ENCODE data around the gene PSMA7. TPM values are rescaled to one million over a fixed set of nuclear protein-coding genes. Genes with fewer than 3 reads are reported as not detected.
A peak's percentile ranks its signal among the peaks of the same experiment; 100 is the strongest.

PSMA7 gene
- total RNA-seq, 2 donors from 2014 or later, result 284 to 315 TPM

- H3K4me1 Mint-ChIP-seq (ENCODE audit: low read depth in 2 of 2), result peaks cover 23% of the 10 kb centered on the region in 2 donors
- H3K4me3 Mint-ChIP-seq, result no peak overlapping the region
- no peaks in the 10 kb centered on the region for H3K27me3 Mint-ChIP-seq
- DNase-seq (ENCODE audit: low spot score) (no peak), ATAC-seq (no peak)
- H3K36me3 Mint-ChIP-seq, result peaks cover 16% of the 10 kb centered on the region
- H3K9me3 Mint-ChIP-seq, result no peaks in the 10 kb centered on the region
- peak overlapping the region in 1 of 2 donors; percentile 16 for H3K27ac Mint-ChIP-seq
Measured at GRCh38 chr20:62133864-62134263, 9.3 kb downstream of the PSMA7 start.

GRCh38 chr20:62133051-62133845, 9.9 kb downstream of the PSMA7 start:
- peaks cover 21% of the 10 kb centered on the region for H3K36me3 Mint-ChIP-seq
- no peak for ATAC-seq
- H3K4me3 Mint-ChIP-seq, result no peak overlapping the region
- no peak for DNase-seq (ENCODE audit: low spot score)
- peaks cover 22% of the 10 kb centered on the region in 2 donors for H3K4me1 Mint-ChIP-seq (ENCODE audit: low read depth in 2 of 2)
- H3K27ac Mint-ChIP-seq, result peak overlapping the region in 1 of 2 donors; percentile 14
- no peaks in the 10 kb centered on the region for H3K9me3 Mint-ChIP-seq
- no peaks in the 10 kb centered on the region for H3K27me3 Mint-ChIP-seq

- Mint-ChIP-seq H3K27ac (peak overlapping the region; percentile 38 to 70), H3K4me3 (peak overlapping the region; percentile 2), H3K27me3 (no peaks in the 10 kb centered on the region), H3K4me1 (ENCODE audit: low read depth in 2 of 2) (peaks cover 18 to 19% of the 10 kb centered on the region in 2 donors), H3K36me3 (peaks cover 23% of the 10 kb centered on the region), H3K9me3 (no peaks in the 10 kb centered on the region)
- ATAC-seq (peak in 1 of 2 donors; percentile 37), DNase-seq (ENCODE audit: low spot score) (no peak)
Measured at GRCh38 chr20:62132421-62132820, 10.8 kb downstream of the PSMA7 start.

GRCh38 chr20:62131560-62132320, 11.5 kb downstream of the PSMA7 start:
- Mint-ChIP-seq H3K36me3 (peaks cover 24% of the 10 kb centered on the region), H3K9me3 (no peaks in the 10 kb centered on the region), H3K27me3 (no peaks in the 10 kb centered on the region), H3K27ac (peak overlapping the region; percentile 38 to 70), H3K4me3 (peak overlapping the region; percentile 2), H3K4me1 (ENCODE audit: low read depth in 2 of 2) (peaks cover 18 to 19% of the 10 kb centered on the region in 2 donors)
- ATAC-seq, result no peak
- no peak for DNase-seq (ENCODE audit: low spot score)

- Mint-ChIP-seq H3K9me3 (no peaks in the 10 kb centered on the region), H3K27me3 (no peaks in the 10 kb centered on the region), H3K36me3 (peaks cover 17% of the 10 kb centered on the region), H3K4me3 (no peak overlapping the region), H3K27ac (no peak overlapping the region), H3K4me1 (ENCODE audit: low read depth in 2 of 2) (peaks cover 13 to 16% of the 10 kb centered on the region in 2 donors)
- DNase-seq (ENCODE audit: low spot score), result no peak
- ATAC-seq, result no peak
Measured at GRCh38 chr20:62129731-62130531, 13.3 kb downstream of the PSMA7 start.

- Mint-ChIP-seq H3K27me3 (no peaks in the 10 kb centered on the region), H3K4me3 (no peak overlapping the region)
Measured at GRCh38 chr20:62128502-62128901, 14.7 kb downstream of the PSMA7 start.

GRCh38 chr20:62127799-62128198, 15.4 kb downstream of the PSMA7 start:
- ATAC-seq (no peak), DNase-seq (ENCODE audit: low spot score) (no peak)
- Mint-ChIP-seq H3K27me3 (no peaks in the 10 kb centered on the region), H3K4me3 (no peak overlapping the region), H3K36me3 (peaks cover 17% of the 10 kb centered on the region), H3K27ac (no peak overlapping the region), H3K9me3 (no peaks in the 10 kb centered on the region), H3K4me1 (ENCODE audit: low read depth in 2 of 2) (peaks cover 25 to 26% of the 10 kb centered on the region in 2 donors)

More at GRCh38 chr20:62128502-62128901, 14.7 kb downstream of the PSMA7 start:
- ATAC-seq (no peak), DNase-seq (ENCODE audit: low spot score) (no peak)
- peaks cover 17% of the 10 kb centered on the region for H3K36me3 Mint-ChIP-seq
- H3K9me3 Mint-ChIP-seq, result no peaks in the 10 kb centered on the region
- peaks cover 22 to 26% of the 10 kb centered on the region in 2 donors for H3K4me1 Mint-ChIP-seq (ENCODE audit: low read depth in 2 of 2)
- H3K27ac Mint-ChIP-seq, result no peak overlapping the region

- ATAC-seq, result no peak
- H3K36me3 Mint-ChIP-seq, result peaks cover 17% of the 10 kb centered on the region
- H3K4me1 Mint-ChIP-seq (ENCODE audit: low read depth in 2 of 2), result peaks cover 18 to 19% of the 10 kb centered on the region in 2 donors
- no peak overlapping the region for H3K27ac Mint-ChIP-seq
- H3K9me3 Mint-ChIP-seq, result no peaks in the 10 kb centered on the region
- no peak for DNase-seq (ENCODE audit: low spot score)
- no peak overlapping the region for H3K4me3 Mint-ChIP-seq
- no peaks in the 10 kb centered on the region for H3K27me3 Mint-ChIP-seq
Measured at GRCh38 chr20:62126141-62126540, 17.1 kb downstream of the PSMA7 start.

GRCh38 chr20:62123450-62124118, 19.6 kb downstream of the PSMA7 start:
- H3K9me3 Mint-ChIP-seq, result no peaks in the 10 kb centered on the region
- peaks cover 21 to 23% of the 10 kb centered on the region in 2 donors for H3K4me1 Mint-ChIP-seq (ENCODE audit: low read depth in 2 of 2)
- H3K36me3 Mint-ChIP-seq, result peaks cover 13% of the 10 kb centered on the region
- peak overlapping the region; percentile 82 for H3K4me3 Mint-ChIP-seq
- H3K27me3 Mint-ChIP-seq, result no peaks in the 10 kb centered on the region
- DNase-seq (ENCODE audit: low spot score) (no peak), ATAC-seq (no peak)
- no peak overlapping the region for H3K27ac Mint-ChIP-seq

GRCh38 chr20:62122654-62123449, 20.3 kb downstream of the PSMA7 start:
- Mint-ChIP-seq H3K36me3 (peaks cover 6% of the 10 kb centered on the region), H3K4me1 (ENCODE audit: low read depth in 2 of 2) (peaks cover 21% of the 10 kb centered on the region in 2 donors), H3K27me3 (no peaks in the 10 kb centered on the region), H3K9me3 (no peaks in the 10 kb centered on the region), H3K4me3 (peak overlapping the region; percentile 82), H3K27ac (no peak overlapping the region)
- DNase-seq (ENCODE audit: low spot score) (peak; percentile 69), ATAC-seq (peak; percentile 0 to 1)

- Mint-ChIP-seq H3K4me3 (peak within 1 kb of the TSS; percentile 87), H3K27ac (peak within 1 kb of the TSS; percentile 48 to 58), H3K36me3 (no peaks in the 10 kb centered on the region), H3K4me1 (ENCODE audit: low read depth in 2 of 2) (peaks cover 17 to 25% of the 10 kb centered on the region in 2 donors), H3K9me3 (no peaks in the 10 kb centered on the region), H3K27me3 (no peaks in the 10 kb centered on the region)
- ATAC-seq (peak; percentile 93 to 95), DNase-seq (ENCODE audit: low spot score) (peak; percentile 97)
Measured at GRCh38 chr20:62121776-62122653, 21.2 kb downstream of the PSMA7 start, which contains the start of gene LSM14B. Gene LSM14B, plus strand, starts transcription at chr20:62122475. Its CDS starts 192 bp downstream, at chr20:62122667.

Measured in natural killer cell treated with Interleukin-12 subunit alpha and Interleukin-12 subunit beta and Interleukin-15 and Interleukin-18, amount 100 ng/mL, for 72 hours (primary cell).